ENCODE data around the gene FGF23.
A peak's percentile ranks its signal among the peaks of the same experiment; 100 is the strongest.

The FGF23 gene

GRCh38 chr12:4395818-4396217 lies 16.3 kb upstream of the FGF23 start:
- no peak for TF ChIP-seq CTCF (IDR thresholded peaks at IDR 0.05)

- TF ChIP-seq CTCF (IDR thresholded peaks at IDR 0.05): no peak
These were observed 13.7 kb upstream of the FGF23 start for GRCh38 chr12:4393211-4393610.

GRCh38 chr12:4392223-4392742 lies 12.8 kb upstream of the FGF23 start:
- no peak for TF ChIP-seq CTCF (IDR thresholded peaks at IDR 0.05)

- no peak for TF ChIP-seq CTCF (IDR thresholded peaks at IDR 0.05)
These were observed 9.2 kb upstream of the FGF23 start for GRCh38 chr12:4388662-4389061.

GRCh38 chr12:4388032-4388431 lies 8.5 kb upstream of the FGF23 start:
- no peak for TF ChIP-seq CTCF (IDR thresholded peaks at IDR 0.05)

- TF ChIP-seq CTCF (IDR thresholded peaks at IDR 0.05): no peak
These were observed 8.1 kb upstream of the FGF23 start for GRCh38 chr12:4387607-4388006.

GRCh38 chr12:4386801-4387200 lies 7.3 kb upstream of the FGF23 start:
- no peak for TF ChIP-seq CTCF (IDR thresholded peaks at IDR 0.05)

GRCh38 chr12:4383304-4383865 lies 3.9 kb upstream of the FGF23 start:
- 0 out of 2 replicates have a peak, but pooled peaks have one; percentile 17 for TF ChIP-seq CTCF (IDR thresholded peaks at IDR 0.05)

All from LNCAP (cell line).